HG03565 (cell line): Measurements from ENCODE around the gene EXOSC2.

Experiments
- ATAC-seq: cut with Tn5 transposase; IDR thresholded peaks from one replicate; pipeline ENCODE4 v1.9.1; 2021; ENCODE audit warnings: mild to moderate bottlenecking, moderate library complexity; ENCODE audit not compliant: unreplicated experiment

EXOSC2 gene

GRCh38 chr9:130732136-130732535 is 38.6 kb downstream of the EXOSC2 start:
- no peak for ATAC-seq

- ATAC-seq: no peak
These were observed 39.2 kb downstream of the EXOSC2 start for GRCh38 chr9:130732793-130733221.

GRCh38 chr9:130735566-130735965 is 42.0 kb downstream of the EXOSC2 start:
- ATAC-seq: no peak

- no peak for ATAC-seq
These were observed 43.3 kb downstream of the EXOSC2 start for GRCh38 chr9:130736834-130737233.

GRCh38 chr9:130738281-130738680 is 44.7 kb downstream of the EXOSC2 start:
- ATAC-seq: no peak

GRCh38 chr9:130739081-130739480 is 45.5 kb downstream of the EXOSC2 start:
- ATAC-seq: no peak

GRCh38 chr9:130740218-130741023 is 46.8 kb downstream of the EXOSC2 start:
- no peak for ATAC-seq

GRCh38 chr9:130741024-130741305 is 47.4 kb downstream of the EXOSC2 start:
- ATAC-seq: no peak

GRCh38 chr9:130741831-130742449 is 48.4 kb downstream of the EXOSC2 start:
- ATAC-seq: no peak

- ATAC-seq: no peak
These were observed 50.1 kb downstream of the EXOSC2 start for GRCh38 chr9:130743656-130744055.

- ATAC-seq: no peak
These were observed 51.7 kb downstream of the EXOSC2 start for GRCh38 chr9:130745210-130745800.

GRCh38 chr9:130745829-130746228 is 52.2 kb downstream of the EXOSC2 start:
- no peak for ATAC-seq

- ATAC-seq: no peak
These were observed 53.0 kb downstream of the EXOSC2 start for GRCh38 chr9:130746434-130747212.

- ATAC-seq: no peak
These were observed 58.2 kb downstream of the EXOSC2 start for GRCh38 chr9:130751631-130752355.
